Panc1 (cell line): ENCODE results near the gene IRX6. TPM values are rescaled to one million over a fixed set of nuclear protein-coding genes. Genes with fewer than 3 reads are reported as not detected.

Experiments
- total RNA-seq: library from RNA; stranded (reverse); gene quantifications from one replicate; pipeline ENCODE4 v1.2.1, GENCODE V29; 2021; ENCODE audit not compliant: unreplicated experiment

The IRX6 gene
- total RNA-seq, 1 experiment from 2014 or later = not detected

Other genes with a start within 250 kb of the IRX6 start
- 311 TPM for gene MMP2, start 155.0 kb downstream of the IRX6 start, total RNA-seq
- 62.1 TPM for gene LPCAT2, start 184.9 kb downstream of the IRX6 start, total RNA-seq
- 1.4 TPM for gene CAPNS2, start 242.5 kb downstream of the IRX6 start, total RNA-seq